Thyroid gland (tissue), 4 donors: ENCODE data around the gene GSKIP. TPM values are rescaled to one million over a fixed set of nuclear protein-coding genes. Genes with fewer than 3 reads are reported as not detected.

Experiments used
- DNase-seq, 2 donors: peaks; one replicate each; pipeline ENCODE4 v3.0.0-alpha.2; 2019
- H3K27ac ChIP-seq, 3 donors: fragments of 200-600 bp; sonication (generic); 1 replicate in 2 of 3; 2 replicates in 1 of 3; pipeline ENCODE4 v1.5.1; 2016 to 2019; ENCODE audit warnings: mild to moderate bottlenecking in 1 of 3, moderate library complexity in 1 of 3
- H3K27me3 ChIP-seq: fragments of 200-600 bp; sonication (generic); one replicate; pipeline ENCODE4 v1.5.1; 2019
- H3K36me3 ChIP-seq, 2 donors: fragments of 200-600 bp; sonication (generic); one replicate each; pipeline ENCODE4 v1.5.1; 2016 to 2019
- H3K4me1 ChIP-seq, 2 donors: fragments of 200-600 bp; sonication (generic); one replicate each; pipeline ENCODE4 v1.5.1; 2017 to 2019
- H3K4me3 ChIP-seq, 3 donors: fragments of 200-600 bp; sonication (generic); replicated peaks in 1 of 3; 1 replicate in 2 of 3; 2 replicates in 1 of 3; pipeline ENCODE4 v1.5.1; 2016; ENCODE audit warnings: mild to moderate bottlenecking in 1 of 3
- H3K9me3 ChIP-seq: fragments of 200-600 bp; sonication (generic); one replicate; pipeline ENCODE4 v1.5.1; 2017
- CTCF ChIP-seq, 6 experiments: fragments of 200-600 bp in 3 of 6; fragments of 450-650 bp in 3 of 6; sonication (generic) in 3 of 6; IDR thresholded peaks; one replicate each; pipeline ENCODE4 v1.5.1; 2016 to 2019; ENCODE audit warnings: antibody characterized with exemption in 6 of 6, mild to moderate bottlenecking in 2 of 6, inconsistent platforms in 1 of 6, moderate library complexity in 1 of 6
- POLR2A ChIP-seq, 2 donors: fragments of 450-650 bp; IDR thresholded peaks; one replicate each; pipeline ENCODE4 v1.6.1; 2017; ENCODE audit warnings: antibody characterized with exemption in 2 of 2, mild to moderate bottlenecking in 2 of 2, moderate library complexity in 1 of 2
- WGBS, 2 donors: methylation state at CpG; one replicate each; pipeline ENCODE4 v1.1.5; 2017; 5-methylcytosine and 5-hydroxymethylcytosine counted together
- intact Hi-C: fragments of 100-400 bp; cut with DNase I; formaldehyde crosslinking; loops from one replicate; pipeline ENCODE4 v1.15.1; 2023
- total RNA-seq, 4 donors: library from RNA; depleted of rRNA; stranded (reverse); fragments of >200 nt; gene quantifications; one replicate each; pipeline ENCODE4 v1.2.3, GENCODE V29; 2016

The GSKIP gene
- total RNA-seq, 4 donors from 2014 or later = 15.2 to 22.3 (median 19.7) TPM

GRCh38 chr14:96351986-96352385 is 11.3 kb upstream of the GSKIP start:
- intact Hi-C loops = no loop called here
- no peak for DNase-seq
- WGBS, 2 donors = 91 to 92% methylated on average over 3 of the region's 3 CpGs
- Histone ChIP-seq H3K27me3 (no peaks in the 10 kb centered on the region), H3K9me3 (no peaks in the 10 kb centered on the region), H3K36me3 (no peaks in the 10 kb centered on the region), H3K27ac (no peak overlapping the region), H3K4me3 (no peak overlapping the region), H3K4me1 (no peaks in the 10 kb centered on the region)
- TF ChIP-seq CTCF (IDR thresholded peaks at IDR 0.05) (no peak), POLR2A (IDR thresholded peaks at IDR 0.05) (no peak)

GRCh38 chr14:96352708-96353107 is 10.6 kb upstream of the GSKIP start:
- intact Hi-C loops = no loop called here
- H3K9me3 ChIP-seq = no peaks in the 10 kb centered on the region
- no peaks in the 10 kb centered on the region for H3K4me1 ChIP-seq
- no peaks in the 10 kb centered on the region for H3K36me3 ChIP-seq
- no peak overlapping the region for H3K4me3 ChIP-seq
- 74 to 77% methylated on average over 2 of the region's 2 CpGs for WGBS, 2 donors
- TF ChIP-seq POLR2A (IDR thresholded peaks at IDR 0.05) = no peak
- no peak for TF ChIP-seq CTCF (IDR thresholded peaks at IDR 0.05)
- no peak for DNase-seq
- no peak overlapping the region for H3K27ac ChIP-seq
- no peaks in the 10 kb centered on the region for H3K27me3 ChIP-seq

GRCh38 chr14:96354246-96354645 is 9.1 kb upstream of the GSKIP start:
- 97% methylated on average over 4 of the region's 4 CpGs for WGBS, 2 donors

DNA sequence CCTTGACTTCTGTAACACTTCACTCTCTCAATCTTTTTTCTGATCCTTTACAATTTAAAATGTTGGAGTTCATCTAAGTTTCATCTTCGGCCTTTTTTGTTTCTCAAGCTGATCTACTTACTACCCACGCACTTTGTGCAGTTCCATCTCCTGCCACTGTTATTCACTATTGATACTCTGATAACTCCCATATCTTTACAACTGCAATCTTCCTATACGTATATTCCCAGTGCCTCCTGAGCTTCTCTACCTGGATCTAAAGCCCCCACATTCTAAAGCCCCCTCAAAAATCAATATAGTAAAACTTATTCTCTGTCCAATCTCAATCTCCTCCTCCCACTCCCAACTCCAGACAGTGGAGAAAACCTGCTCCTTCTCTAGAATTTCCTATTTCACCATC is 6.1 kb upstream of the GSKIP start:
- Histone ChIP-seq H3K4me3 (no peak overlapping the region), H3K4me1 (peaks cover 14 to 15% of the 10 kb centered on the region in 2 donors), H3K27me3 (no peaks in the 10 kb centered on the region), H3K9me3 (no peaks in the 10 kb centered on the region), H3K36me3 (no peaks in the 10 kb centered on the region), H3K27ac (no peak overlapping the region)
- 91 to 93% methylated on average over 3 of the region's 3 CpGs for WGBS, 2 donors
- DNase-seq = no peak
- intact Hi-C loops = no loop called here
- no peak for TF ChIP-seq POLR2A (IDR thresholded peaks at IDR 0.05)
- TF ChIP-seq CTCF (IDR thresholded peaks at IDR 0.05) = no peak

More at GRCh38 chr14:96354246-96354645, 9.1 kb upstream of the GSKIP start:
- Histone ChIP-seq H3K36me3 (no peaks in the 10 kb centered on the region), H3K4me3 (no peak overlapping the region), H3K27ac (no peak overlapping the region), H3K27me3 (no peaks in the 10 kb centered on the region), H3K9me3 (no peaks in the 10 kb centered on the region), H3K4me1 (no peaks in the 10 kb centered on the region)
- no peak for TF ChIP-seq POLR2A (IDR thresholded peaks at IDR 0.05)
- TF ChIP-seq CTCF (IDR thresholded peaks at IDR 0.05) = no peak
- no peak for DNase-seq
- intact Hi-C loops = no loop called here

- H3K9me3 ChIP-seq = no peaks in the 10 kb centered on the region
- no peaks in the 10 kb centered on the region for H3K27me3 ChIP-seq
- TF ChIP-seq CTCF (IDR thresholded peaks at IDR 0.05) (no peak), POLR2A (IDR thresholded peaks at IDR 0.05) (no peak)
- no peak overlapping the region for H3K27ac ChIP-seq
- intact Hi-C loops = no loop called here
- H3K4me1 ChIP-seq = peaks cover 21% of the 10 kb centered on the region in 2 donors
- no peaks in the 10 kb centered on the region for H3K36me3 ChIP-seq
- no peak overlapping the region for H3K4me3 ChIP-seq
- DNase-seq = no peak
Observed at GRCh38 chr14:96359959-96360358, 3.4 kb upstream of the GSKIP start.
